Keratinocyte (primary cell): ENCODE data around the gene GREB1.

Source experiments
- EZH2 ChIP-seq: IDR thresholded peaks from one replicate; pipeline ENCODE4 v1.6.1; 2012; ENCODE audit warnings: inconsistent platforms, mild to moderate bottlenecking, low read length, moderate library complexity
- TF ChIP-seq, protein P1 (sequence below), 3 experiments: IDR thresholded peaks in 1 of 3; conservative IDR thresholded peaks in 1 of 3; optimal IDR thresholded peaks in 1 of 3; 2 replicates in 2 of 3; 3 replicates in 1 of 3; pipeline versions ENCODE3 to v1.5.1; 2011; ENCODE audit warnings: low read length in 3 of 3, mild to moderate bottlenecking in 3 of 3, moderate library complexity in 2 of 3, control low read depth in 1 of 3, inconsistent platforms in 1 of 3; ENCODE audit not compliant: insufficient read depth in 2 of 3; ENCODE audit errors: extremely low read depth in 1 of 3

DNA sequence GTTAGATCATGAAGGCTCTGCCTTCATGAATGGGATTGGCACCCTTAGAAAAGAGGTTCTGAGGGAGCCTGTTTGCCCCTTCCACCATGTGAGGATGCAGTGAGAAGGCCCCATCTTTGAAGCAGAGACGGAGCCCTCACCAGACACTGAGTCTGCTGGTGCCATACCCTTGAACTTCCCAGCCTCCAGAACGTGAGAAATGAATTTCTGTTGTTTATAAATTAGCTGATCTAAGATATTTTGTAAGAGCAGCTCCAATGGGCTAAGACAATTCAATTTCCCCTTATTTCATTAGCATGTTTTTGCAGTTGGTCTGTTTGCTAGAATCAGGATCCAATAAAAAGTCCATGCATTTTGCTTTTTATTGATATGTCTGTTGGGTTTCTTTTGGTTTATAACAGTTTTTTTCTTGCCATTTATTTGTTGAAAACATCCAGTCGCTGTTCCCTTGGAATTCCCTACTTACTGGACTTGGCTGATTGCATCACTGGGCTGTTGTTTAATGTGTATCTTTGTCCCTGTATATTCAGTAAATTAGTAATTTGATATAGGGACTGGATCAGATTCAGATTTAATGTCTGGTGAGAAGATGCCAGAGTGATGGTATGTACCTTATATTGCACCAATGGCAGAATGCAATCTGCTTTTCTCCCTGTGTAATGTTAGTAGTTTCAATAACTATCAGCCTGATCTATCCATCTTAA is 24.0 kb upstream of the GREB1 start:
- TF ChIP-seq, protein P1, sequence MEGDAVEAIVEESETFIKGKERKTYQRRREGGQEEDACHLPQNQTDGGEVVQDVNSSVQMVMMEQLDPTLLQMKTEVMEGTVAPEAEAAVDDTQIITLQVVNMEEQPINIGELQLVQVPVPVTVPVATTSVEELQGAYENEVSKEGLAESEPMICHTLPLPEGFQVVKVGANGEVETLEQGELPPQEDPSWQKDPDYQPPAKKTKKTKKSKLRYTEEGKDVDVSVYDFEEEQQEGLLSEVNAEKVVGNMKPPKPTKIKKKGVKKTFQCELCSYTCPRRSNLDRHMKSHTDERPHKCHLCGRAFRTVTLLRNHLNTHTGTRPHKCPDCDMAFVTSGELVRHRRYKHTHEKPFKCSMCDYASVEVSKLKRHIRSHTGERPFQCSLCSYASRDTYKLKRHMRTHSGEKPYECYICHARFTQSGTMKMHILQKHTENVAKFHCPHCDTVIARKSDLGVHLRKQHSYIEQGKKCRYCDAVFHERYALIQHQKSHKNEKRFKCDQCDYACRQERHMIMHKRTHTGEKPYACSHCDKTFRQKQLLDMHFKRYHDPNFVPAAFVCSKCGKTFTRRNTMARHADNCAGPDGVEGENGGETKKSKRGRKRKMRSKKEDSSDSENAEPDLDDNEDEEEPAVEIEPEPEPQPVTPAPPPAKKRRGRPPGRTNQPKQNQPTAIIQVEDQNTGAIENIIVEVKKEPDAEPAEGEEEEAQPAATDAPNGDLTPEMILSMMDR (optimal IDR thresholded peaks at IDR 0.05 in 1 of 3, IDR thresholded peaks at IDR 0.05 in 1 of 3, conservative IDR thresholded peaks at IDR 0.05 in 1 of 3; ENCODE audit: extremely low read depth in 1 of 3, insufficient read depth in 2 of 3, low read length in 3 of 3): no peak
- TF ChIP-seq EZH2: no peak
